NCI-H146 (cell line): ENCODE results near the gene DCTPP1.
A peak's percentile ranks its signal among the peaks of the same experiment; 100 is the strongest.

ENCODE experiments used
- DNase-seq: peaks from one replicate; lab custom pipeline; 2025; lab: John Stamatoyannopoulos, UW

DCTPP1 gene

GRCh38 chr16:30381291-30382041 is 48.4 kb downstream of the DCTPP1 start:
- DNase-seq, result no peak

GRCh38 chr16:30380803-30381208 is 49.0 kb downstream of the DCTPP1 start:
- DNase-seq, result no peak

GRCh38 chr16:30380072-30380802 is 49.6 kb downstream of the DCTPP1 start:
- DNase-seq, result no peak

- no peak for DNase-seq
Observed at GRCh38 chr16:30379158-30379783, 50.6 kb downstream of the DCTPP1 start.

- peak; percentile 99 for DNase-seq
Observed at GRCh38 chr16:30378236-30379157, 51.3 kb downstream of the DCTPP1 start.

- peak; percentile 94 for DNase-seq
Observed at GRCh38 chr16:30377812-30378235, 52.0 kb downstream of the DCTPP1 start.

GRCh38 chr16:30377050-30377811 is 52.6 kb downstream of the DCTPP1 start:
- no peak for DNase-seq

- no peak for DNase-seq
Observed at GRCh38 chr16:30376461-30376902, 53.3 kb downstream of the DCTPP1 start.

- DNase-seq, result no peak
Observed at GRCh38 chr16:30375864-30376263, 54.0 kb downstream of the DCTPP1 start.

GRCh38 chr16:30374538-30374937 is 55.3 kb downstream of the DCTPP1 start, which contains the start of gene MYL11:
Gene MYL11, plus strand, starts transcription at chr16:30374802. Its CDS starts 56 bp downstream, at chr16:30374858.
- no peak for DNase-seq
